ENCODE results near the gene CSNK1E.
"Not testable (repeated sequence)": the region's sequence is repeated elsewhere in the genome, so short reads cannot be mapped to it uniquely, and the experiment has no call there.

DNA sequence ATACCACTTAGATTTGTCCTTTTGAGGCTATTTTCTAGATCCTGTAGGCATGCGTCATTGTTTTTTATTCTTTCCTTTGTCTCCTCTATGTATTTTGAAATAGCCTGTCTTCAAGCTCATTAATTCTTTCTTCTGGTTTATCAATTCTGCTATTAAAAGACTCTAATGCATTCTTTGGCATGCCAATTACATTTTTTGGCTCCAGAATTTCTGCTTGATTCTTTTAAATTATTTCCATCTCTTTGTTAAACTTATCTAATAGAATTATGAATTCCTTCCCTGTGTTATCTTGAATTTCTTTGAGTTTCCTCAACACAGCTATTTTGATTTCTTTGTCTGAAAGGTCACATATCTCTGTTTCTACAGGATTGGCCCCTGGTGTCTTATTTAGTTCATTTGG lies 42.6 kb upstream of the CSNK1E start:
- TF ChIP-seq YY1 (IDR thresholded peaks at IDR 0.05; ENCODE audit: insufficient read depth, insufficient read length); ZNF274 (IDR thresholded peaks at IDR 0.05; ENCODE audit: low read depth, low read length): not testable (repeated sequence)

All from NT2/D1 (cell line).